ENCODE results near the gene PPP1R14D. TPM values are rescaled to one million over a fixed set of nuclear protein-coding genes. Genes with fewer than 3 reads are reported as not detected.
A peak's percentile ranks its signal among the peaks of the same experiment; 100 is the strongest.

The PPP1R14D gene
- total and polyA plus RNA-seq, 2 experiments from 2014 or later = not detected

DNA sequence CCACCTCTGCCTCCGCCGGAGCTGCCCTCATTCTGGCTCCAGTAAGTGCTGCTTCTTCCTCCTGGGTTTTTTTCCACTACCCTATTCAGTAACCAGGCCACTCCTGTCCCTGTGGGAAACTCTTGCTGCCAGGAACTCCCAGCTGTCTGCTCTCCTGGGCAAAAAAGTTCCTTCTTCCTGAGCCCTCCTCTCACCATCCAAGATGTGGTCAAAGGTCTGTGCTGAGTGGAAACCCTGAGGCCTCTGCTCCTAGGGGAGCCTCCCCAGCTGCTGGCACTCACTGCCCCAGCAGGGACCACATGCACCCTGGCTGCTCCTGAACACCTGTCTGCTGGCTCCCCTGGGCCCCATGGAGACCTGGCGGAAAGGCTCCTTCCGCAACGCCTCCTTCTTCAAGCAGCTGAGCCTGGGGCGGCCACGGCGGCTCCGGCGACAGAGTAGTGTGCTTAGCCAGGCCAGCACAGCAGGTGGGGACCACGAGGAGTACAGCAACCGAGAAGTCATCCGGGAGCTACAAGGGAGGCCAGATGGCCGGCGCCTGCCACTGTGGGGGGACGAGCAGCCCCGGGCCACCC is 58.3 kb downstream of the PPP1R14D start:
- no peak overlapping the region for H3K27ac ChIP-seq
- no peaks in the 10 kb centered on the region for H3K79me2 ChIP-seq (ENCODE audit: insufficient read depth)
- no peak overlapping the region for H3K4me3 ChIP-seq
- TF ChIP-seq EZH2phosphoT487 (IDR thresholded peaks at IDR 0.05; ENCODE audit: insufficient read depth, low read depth) (no peak), EZH2 (IDR thresholded peaks at IDR 0.05; ENCODE audit: insufficient read depth, poor library complexity, severe bottlenecking) (no peak)
- H4K20me1 ChIP-seq (ENCODE audit: insufficient read depth) = no peaks in the 10 kb centered on the region
- peaks cover 12% of the 10 kb centered on the region for H3F3A ChIP-seq (ENCODE audit: insufficient read depth)
- peaks cover 15% of the 10 kb centered on the region for H3K4me1 ChIP-seq (ENCODE audit: insufficient read depth)
- H3K9me2 ChIP-seq (ENCODE audit: insufficient read depth) = no peaks in the 10 kb centered on the region
- in situ Hi-C loops (cut with MboI) = no loop called here
- no peaks in the 10 kb centered on the region for H3K9me3 ChIP-seq (ENCODE audit: low read depth)
- H3K36me3 ChIP-seq (ENCODE audit: low read depth) = peaks cover 4% of the 10 kb centered on the region; the same call in 1 of the 2 replicates
- 92 to 94% methylated on average over 9 to 17 of the region's 17 CpGs for WGBS, 2 experiments (ENCODE audit: low coverage in 1 of 2, low lambda C conversion rate in 2 of 2, missing lambda C conversion rate in 2 of 2)
- DNase-seq = no peak
- H3K9ac ChIP-seq = no peak overlapping the region
- H3K4me2 ChIP-seq (ENCODE audit: unreplicated experiment) = no peak overlapping the region
- H3K27me3 ChIP-seq (replicated peaks; ENCODE audit: insufficient read depth) = no peaks in the 10 kb centered on the region
- H2AFZ ChIP-seq = no peak overlapping the region

GRCh38 chr15:40769274-40770146 is 59.0 kb downstream of the PPP1R14D start, which contains the start of gene C15orf62:
TSS of gene C15orf62 (plus strand) at chr15:40769980. CDS start at chr15:40770496, 516 bp downstream.
- no peak within 1 kb of the TSS for H3K9ac ChIP-seq

GRCh38 chr15:40768521-40769273 is 59.8 kb downstream of the PPP1R14D start:
- H3K36me3 ChIP-seq (ENCODE audit: low read depth) = no peaks in the 10 kb centered on the region
- H3K4me1 ChIP-seq (ENCODE audit: insufficient read depth) = peaks cover 27% of the 10 kb centered on the region
- H3K9me3 ChIP-seq (ENCODE audit: low read depth) = no peaks in the 10 kb centered on the region
- in situ Hi-C loops (cut with MboI) = no loop called here
- no peaks in the 10 kb centered on the region for H4K20me1 ChIP-seq (ENCODE audit: insufficient read depth)
- H3F3A ChIP-seq (ENCODE audit: insufficient read depth) = peaks cover 21% of the 10 kb centered on the region
- H3K9ac ChIP-seq = no peak overlapping the region
- no peak for DNase-seq
- TF ChIP-seq EZH2 (IDR thresholded peaks at IDR 0.05; ENCODE audit: insufficient read depth, poor library complexity, severe bottlenecking) = no peak
- no peak for TF ChIP-seq EZH2phosphoT487 (IDR thresholded peaks at IDR 0.05; ENCODE audit: insufficient read depth, low read depth)
- no peaks in the 10 kb centered on the region for H3K9me2 ChIP-seq (ENCODE audit: insufficient read depth)
- H3K79me2 ChIP-seq (ENCODE audit: insufficient read depth) = no peaks in the 10 kb centered on the region
- no peak overlapping the region for H3K4me3 ChIP-seq
- no peak overlapping the region for H2AFZ ChIP-seq
- no peak overlapping the region for H3K4me2 ChIP-seq (ENCODE audit: unreplicated experiment)
- 82 to 83% methylated on average over 21 of the region's 21 CpGs for WGBS, 2 experiments (ENCODE audit: low coverage in 1 of 2, low lambda C conversion rate in 2 of 2, missing lambda C conversion rate in 2 of 2)
- no peaks in the 10 kb centered on the region for H3K27me3 ChIP-seq (replicated peaks; ENCODE audit: insufficient read depth)
- no peak overlapping the region for H3K27ac ChIP-seq

More at GRCh38 chr15:40769274-40770146, 59.0 kb downstream of the PPP1R14D start, which contains the start of gene C15orf62:
- in situ Hi-C loops (cut with MboI) = no loop called here
- Histone ChIP-seq H3K9me2 (ENCODE audit: insufficient read depth) (no peaks in the 10 kb centered on the region), H2AFZ (no peak within 1 kb of the TSS), H3K4me3 (no peak within 1 kb of the TSS), H3K4me1 (ENCODE audit: insufficient read depth) (peaks cover 22% of the 10 kb centered on the region), H4K20me1 (ENCODE audit: insufficient read depth) (no peaks in the 10 kb centered on the region), H3K4me2 (ENCODE audit: unreplicated experiment) (no peak within 1 kb of the TSS), H3K36me3 (ENCODE audit: low read depth) (peaks cover 4% of the 10 kb centered on the region; the same call in 1 of the 2 replicates), H3K27ac (no peak within 1 kb of the TSS), H3K79me2 (ENCODE audit: insufficient read depth) (no peaks in the 10 kb centered on the region), H3K9me3 (ENCODE audit: low read depth) (no peaks in the 10 kb centered on the region), H3F3A (ENCODE audit: insufficient read depth) (peaks cover 19% of the 10 kb centered on the region), H3K27me3 (replicated peaks; ENCODE audit: insufficient read depth) (no peaks in the 10 kb centered on the region)
- DNase-seq = peak; percentile 33
- TF ChIP-seq EZH2 (IDR thresholded peaks at IDR 0.05; ENCODE audit: insufficient read depth, poor library complexity, severe bottlenecking) = no peak
- no peak for TF ChIP-seq EZH2phosphoT487 (IDR thresholded peaks at IDR 0.05; ENCODE audit: insufficient read depth, low read depth)
- WGBS, 2 experiments (ENCODE audit: low coverage in 1 of 2, low lambda C conversion rate in 2 of 2, missing lambda C conversion rate in 2 of 2) = 68 to 70% methylated on average over 25 to 28 of the region's 28 CpGs

- in situ Hi-C loops (cut with MboI) = no loop called here
These were observed 60.5 kb downstream of the PPP1R14D start for GRCh38 chr15:40767838-40768500.

More at GRCh38 chr15:40767838-40768500, 60.5 kb downstream of the PPP1R14D start:
- H3K4me1 ChIP-seq (ENCODE audit: insufficient read depth) = peaks cover 33% of the 10 kb centered on the region
- H3F3A ChIP-seq (ENCODE audit: insufficient read depth) = peaks cover 26% of the 10 kb centered on the region
- no peaks in the 10 kb centered on the region for H3K9me3 ChIP-seq (ENCODE audit: low read depth)
- no peak overlapping the region for H3K4me2 ChIP-seq (ENCODE audit: unreplicated experiment)
- no peak overlapping the region for H3K9ac ChIP-seq
- no peaks in the 10 kb centered on the region for H4K20me1 ChIP-seq (ENCODE audit: insufficient read depth)
- H3K27ac ChIP-seq = no peak overlapping the region
- H3K36me3 ChIP-seq (ENCODE audit: low read depth) = no peaks in the 10 kb centered on the region
- no peaks in the 10 kb centered on the region for H3K27me3 ChIP-seq (replicated peaks; ENCODE audit: insufficient read depth)
- TF ChIP-seq EZH2 (IDR thresholded peaks at IDR 0.05; ENCODE audit: insufficient read depth, poor library complexity, severe bottlenecking) = no peak
- no peak for TF ChIP-seq EZH2phosphoT487 (IDR thresholded peaks at IDR 0.05; ENCODE audit: insufficient read depth, low read depth)
- 95 to 97% methylated on average over 28 to 29 of the region's 29 CpGs for WGBS, 2 experiments (ENCODE audit: low coverage in 1 of 2, low lambda C conversion rate in 2 of 2, missing lambda C conversion rate in 2 of 2)
- DNase-seq = no peak
- no peaks in the 10 kb centered on the region for H3K9me2 ChIP-seq (ENCODE audit: insufficient read depth)
- H2AFZ ChIP-seq = no peak overlapping the region
- no peak overlapping the region for H3K4me3 ChIP-seq
- H3K79me2 ChIP-seq (ENCODE audit: insufficient read depth) = no peaks in the 10 kb centered on the region

Measured in GM23248 (cell line).